OCI-LY7 (cell line): ENCODE data around the gene STK10.

Source experiments
- CTCF ChIP-seq: fragments of 200-600 bp; sonication (generic); conservative IDR thresholded peaks from 2 replicates; pipeline ENCODE4 v1.5.1; 2014; ENCODE audit warnings: mild to moderate bottlenecking, antibody characterized with exemption, low read length, moderate library complexity, mixed read lengths
- EZH2phosphoT487 ChIP-seq: fragments of 200-600 bp; sonication (generic); IDR thresholded peaks from 2 replicates; pipeline ENCODE4 v1.6.1; 2018; ENCODE audit warnings: low read depth, borderline replicate concordance, mild to moderate bottlenecking, mixed run types, antibody characterized with exemption, low read length, moderate library complexity, mixed read lengths

- TF ChIP-seq CTCF (no peak), EZH2phosphoT487 (no peak)
Observed at GRCh38 chr5:172110921-172111851, 76.8 kb downstream of the STK10 start.
